IMR-90 (cell line): ENCODE measurements around the gene MACC1. TPM values are rescaled to one million over a fixed set of nuclear protein-coding genes. Genes with fewer than 3 reads are reported as not detected.

Experiments used
- ATAC-seq: fragments of 200-7000 bp; cut with Tn5 transposase; 2 replicates; pipeline ENCODE4 v1.9.1; 2020; ENCODE audit warnings: low read depth, mild to moderate bottlenecking, moderate library complexity
- BruUV-seq: library from RNA; stranded (reverse); fragments of 400-500 nt; replicated peaks from 2 replicates; lab custom pipeline; 2021; lab: Mats Ljungman, UMichigan
- CTCF ChIA-PET: fragments of 300-600 bp; formaldehyde crosslinking; extraction: SDS; loops from one replicate; lab custom pipeline; 2021; ENCODE audit warnings: antibody characterized with exemption; lab: Yijun Ruan, JAX
- POLR2A ChIA-PET: fragments of 300-600 bp; sonication (Branson Sonifier 250); formaldehyde crosslinking; loops from one replicate; lab custom pipeline; 2022; ENCODE audit warnings: antibody characterized with exemption; ENCODE audit not compliant: unreplicated experiment; lab: Charles Lee
- DNase-seq: peaks from one replicate; pipeline ENCODE4 v3.0.0; 2013
- H2AFZ ChIP-seq: replicated peaks from 2 replicates; pipeline ENCODE3; 2013; ENCODE audit warnings: low read length, mild to moderate bottlenecking; ENCODE audit not compliant: poor library complexity
- H2AK5ac ChIP-seq: 2 replicates; pipeline ENCODE4 v1.6.1; 2013; ENCODE audit warnings: low read depth, low read length, inconsistent platforms
- H2AK9ac ChIP-seq: replicated peaks from 2 replicates; pipeline ENCODE3; 2013; ENCODE audit warnings: mild to moderate bottlenecking, low read depth, low read length, moderate library complexity; ENCODE audit not compliant: poor library complexity
- H2BK120ac ChIP-seq: 2 replicates; pipeline ENCODE4 v1.6.1; 2013; ENCODE audit warnings: low read depth, low read length, inconsistent platforms
- H2BK15ac ChIP-seq: 3 replicates; pipeline ENCODE4 v1.6.1; 2013; ENCODE audit warnings: low read depth, low read length, inconsistent platforms
- H2BK20ac ChIP-seq: 2 replicates; pipeline ENCODE4 v1.6.1; 2013; ENCODE audit warnings: low read depth, mild to moderate bottlenecking, inconsistent platforms, low read length, moderate library complexity
- H2BK5ac ChIP-seq: 2 replicates; pipeline ENCODE4 v1.6.1; 2013; ENCODE audit warnings: mild to moderate bottlenecking, low read depth, low read length, inconsistent platforms; ENCODE audit not compliant: poor library complexity, severe bottlenecking
- H3K14ac ChIP-seq: replicated peaks from 2 replicates; pipeline ENCODE4 v1.6.1; 2013; ENCODE audit warnings: low read depth, low read length, inconsistent platforms
- H3K18ac ChIP-seq: 2 replicates; pipeline ENCODE4 v1.6.1; 2013; ENCODE audit warnings: low read depth, low read length, control low read depth
- H3K23ac ChIP-seq: 2 replicates; pipeline ENCODE4 v1.6.1; 2013; ENCODE audit warnings: low read depth, low read length, inconsistent platforms
- H3K27ac ChIP-seq: 2 replicates; pipeline ENCODE4 v1.5.1; 2013; ENCODE audit warnings: mild to moderate bottlenecking, control low read depth, low read length; ENCODE audit not compliant: insufficient read depth
- H3K27me3 ChIP-seq: 2 replicates; pipeline ENCODE4 v1.6.1; 2013; ENCODE audit warnings: low read length; ENCODE audit not compliant: control insufficient read depth, insufficient read depth
- H3K36me3 ChIP-seq: 2 replicates; pipeline ENCODE4 v1.6.1; 2013; ENCODE audit warnings: low read length, mixed read lengths; ENCODE audit not compliant: control insufficient read depth, insufficient read depth
- H3K4ac ChIP-seq: 2 replicates; pipeline ENCODE4 v1.6.1; 2013; ENCODE audit warnings: low read depth, low read length, inconsistent platforms
- H3K4me1 ChIP-seq: 2 replicates; pipeline ENCODE4 v1.6.1; 2013; ENCODE audit warnings: low read length, mixed read lengths; ENCODE audit not compliant: control insufficient read depth, insufficient read depth
- H3K4me2 ChIP-seq: 2 replicates; pipeline ENCODE4 v1.6.1; 2013; ENCODE audit warnings: low read depth, mild to moderate bottlenecking, control low read depth, low read length, moderate library complexity
- H3K4me3 ChIP-seq: 2 replicates; pipeline ENCODE4 v1.5.1; 2013; ENCODE audit warnings: low read depth, mild to moderate bottlenecking, control low read depth, low read length, moderate library complexity; ENCODE audit not compliant: insufficient read depth
- H3K56ac ChIP-seq: 2 replicates; pipeline ENCODE4 v1.6.1; 2013; ENCODE audit warnings: low read length, inconsistent platforms; ENCODE audit not compliant: insufficient read depth; ENCODE audit errors: extremely low read depth
- H3K79me1 ChIP-seq, 2 experiments: 2 replicates each; pipeline ENCODE4 v1.6.1; 2013; ENCODE audit warnings: low read length in 2 of 2, inconsistent platforms in 1 of 2, low read depth in 1 of 2
- H3K9ac ChIP-seq: 2 replicates; pipeline ENCODE4 v1.6.1; 2013; ENCODE audit warnings: low read depth, low read length, control low read depth
- H3K9me1 ChIP-seq: 2 replicates; pipeline ENCODE4 v1.6.1; 2013; ENCODE audit warnings: low read length, inconsistent platforms; ENCODE audit not compliant: insufficient read depth
- H3K9me3 ChIP-seq: 2 replicates; pipeline ENCODE4 v1.6.1; 2013; ENCODE audit warnings: low read length; ENCODE audit not compliant: control insufficient read depth, insufficient read depth
- H4K20me1 ChIP-seq: 2 replicates; pipeline ENCODE4 v1.6.1; 2013; ENCODE audit warnings: low read length, inconsistent platforms; ENCODE audit not compliant: insufficient read depth
- H4K5ac ChIP-seq: 2 replicates; pipeline ENCODE4 v1.6.1; 2013; ENCODE audit warnings: mild to moderate bottlenecking, low read depth, low read length, control low read depth
- H4K8ac ChIP-seq, 2 experiments: 2 replicates each; pipeline ENCODE4 v1.6.1; 2013; ENCODE audit warnings: low read depth in 2 of 2, low read length in 2 of 2, control low read depth in 1 of 2, inconsistent platforms in 1 of 2
- H4K91ac ChIP-seq: 2 replicates; pipeline ENCODE4 v1.6.1; 2013; ENCODE audit warnings: low read depth, low read length, inconsistent platforms; ENCODE audit not compliant: insufficient read depth
- BHLHE40 ChIP-seq: fragments of 150-350 bp; IDR thresholded peaks from 2 replicates; pipeline ENCODE4 v1.6.1; 2016; ENCODE audit warnings: mild to moderate bottlenecking, low read depth, low read length
- CEBPB ChIP-seq: IDR thresholded peaks from 2 replicates; pipeline ENCODE4 v1.6.1; 2012; ENCODE audit warnings: low read depth, low read length, improper control_type of control experiment
- CHD1 ChIP-seq: IDR thresholded peaks from 2 replicates; pipeline ENCODE4 v1.6.1; 2012; ENCODE audit warnings: low read depth, low read length, improper control_type of control experiment
- CTCF ChIP-seq: conservative IDR thresholded peaks from 2 replicates; pipeline ENCODE4 v1.5.1; 2012; ENCODE audit warnings: mild to moderate bottlenecking, low read depth, low read length, improper control_type of control experiment
- ELK1 ChIP-seq: fragments of 150-350 bp; IDR thresholded peaks from 2 replicates; pipeline ENCODE4 v1.6.1; 2016; ENCODE audit warnings: low read depth, mild to moderate bottlenecking, low read length, moderate library complexity, borderline replicate concordance
- FOS ChIP-seq: fragments of 150-350 bp; IDR thresholded peaks from 2 replicates; pipeline ENCODE4 v1.6.1; 2016; ENCODE audit warnings: low read depth, low read length
- MAFK ChIP-seq: IDR thresholded peaks from 2 replicates; pipeline ENCODE4 v1.6.1; 2012; ENCODE audit warnings: low read depth, low read length, improper control_type of control experiment
- MAZ ChIP-seq: IDR thresholded peaks from 2 replicates; pipeline ENCODE4 v1.6.1; 2012; ENCODE audit warnings: low read depth, mild to moderate bottlenecking, low read length, improper control_type of control experiment, moderate library complexity, borderline replicate concordance
- MXI1 ChIP-seq: IDR thresholded peaks from 2 replicates; pipeline ENCODE4 v1.6.1; 2012; ENCODE audit warnings: low read depth, mild to moderate bottlenecking, low read length, moderate library complexity, borderline replicate concordance
- NFE2L2 ChIP-seq: fragments of 150-350 bp; IDR thresholded peaks from 2 replicates; pipeline ENCODE4 v1.6.1; 2016; ENCODE audit warnings: low read depth, mild to moderate bottlenecking, low read length
- POLR2A ChIP-seq: IDR thresholded peaks from 2 replicates; pipeline ENCODE4 v1.6.1; 2012; ENCODE audit warnings: mild to moderate bottlenecking, low read depth, low read length
- RAD21 ChIP-seq: IDR thresholded peaks from 2 replicates; pipeline ENCODE4 v1.6.1; 2012; ENCODE audit warnings: low read length, improper control_type of control experiment
- RCOR1 ChIP-seq: IDR thresholded peaks from 2 replicates; pipeline ENCODE4 v1.6.1; 2012; ENCODE audit warnings: mild to moderate bottlenecking, low read length, improper control_type of control experiment; ENCODE audit not compliant: insufficient replicate concordance
- RFX5 ChIP-seq: IDR thresholded peaks from 2 replicates; pipeline ENCODE4 v1.8.0; 2012; ENCODE audit warnings: low read depth, mild to moderate bottlenecking, low read length, moderate library complexity
- SMC3 ChIP-seq: fragments of 150-350 bp; IDR thresholded peaks from 2 replicates; pipeline ENCODE4 v1.6.1; 2016; ENCODE audit warnings: low read depth, mild to moderate bottlenecking, antibody characterized with exemption, low read length, moderate library complexity
- USF2 ChIP-seq: fragments of 150-350 bp; IDR thresholded peaks from 2 replicates; pipeline ENCODE4 v1.6.1; 2017; ENCODE audit warnings: mild to moderate bottlenecking, antibody characterized with exemption, low read length, low read depth
- WGBS, 2 experiments: methylation state at CpG; one replicate each; pipeline versions ENCODE4 v1.1.5 to v1.1.7; 2013; ENCODE audit warnings: missing lambda C conversion rate in 2 of 2; ENCODE audit not compliant: insufficient read length in 1 of 2; ENCODE audit errors: extremely low coverage in 2 of 2; 5-methylcytosine and 5-hydroxymethylcytosine counted together
- dilution Hi-C: fragments of 300-500 bp; cut with HindIII; formaldehyde crosslinking; loops from one replicate; pipeline ENCODE4 v1.14.3; 2018; ENCODE audit warnings: low sequenced_read_pairs; ENCODE audit not compliant: unreplicated experiment
- in situ Hi-C: fragments of 300-500 bp; cut with MboI; formaldehyde crosslinking; loops from 3 replicates; pipeline ENCODE4 v1.14.3; 2019; ENCODE audit warnings: low sequenced_read_pairs, inconsistent platforms, mixed read lengths
- intact Hi-C: fragments of 100-400 bp; cut with micrococcal nuclease; formaldehyde crosslinking; loops from 2 replicates; pipeline ENCODE4 v1.10.0; 2022
- polyA plus RNA-seq, 3 experiments: library from polyadenylated mRNA; depleted of rRNA; stranded (reverse); fragments of >200 nt; gene quantifications; 2 replicates each; pipeline ENCODE4 v1.2.3, GENCODE V29; 2012; ENCODE audit warnings: low replicate concordance in 1 of 3
- total RNA-seq: library from RNA; depleted of rRNA; stranded (reverse); fragments of >200 nt; gene quantifications from 2 replicates; pipeline ENCODE4 v1.2.3, GENCODE V29; 2012

Gene MACC1
- total and polyA plus RNA-seq, 2 of the 4 experiments (the other 2 are of a cell fraction): under 0.01 TPM; not detected in 1

- Histone ChIP-seq H4K8ac (no peak overlapping the region), H3K9ac (no peak overlapping the region), H2AK5ac (no peak overlapping the region), H2AFZ (no peak overlapping the region), H4K91ac (no peak overlapping the region), H2BK15ac (no peak overlapping the region), H3K23ac (no peak overlapping the region), H3K14ac (no peak overlapping the region), H3K27ac (no peak overlapping the region), H3K36me3 (no peaks in the 10 kb centered on the region), H3K9me3 (no peaks in the 10 kb centered on the region), H2BK5ac (no peak overlapping the region), H3K4me3 (no peak overlapping the region), H2BK120ac (no peak overlapping the region), H3K79me1 (no peaks in the 10 kb centered on the region), H3K4me1 (no peaks in the 10 kb centered on the region), H3K27me3 (no peaks in the 10 kb centered on the region), H3K18ac (no peak overlapping the region), H3K4ac (no peak overlapping the region), H4K20me1 (no peaks in the 10 kb centered on the region), H3K4me2 (no peak overlapping the region), H2AK9ac (no peak overlapping the region), H2BK20ac (no peak overlapping the region), H3K56ac (no peak overlapping the region), H3K9me1 (no peaks in the 10 kb centered on the region), H4K5ac (no peak overlapping the region)
- in situ Hi-C loops (loop anchor here (25.0 kb wide), 2 partner anchors 408 to 417 kb away; partner anchors contain the start of gene TMEM196), intact Hi-C loops (loop anchor here (5.0 to 10.0 kb wide), 2 partner anchors 137 to 416 kb away; no protein-coding TSS in a partner anchor), dilution Hi-C loops (no loop called here)
- BruUV-seq: no TSS peak
- POLR2A ChIA-PET: no interaction called here
- TF ChIP-seq NFE2L2 (no peak), RAD21 (no peak), POLR2A (no peak), RFX5 (no peak), USF2 (no peak), ELK1 (no peak), SMC3 (no peak), MAZ (no peak), CEBPB (no peak), BHLHE40 (no peak), CTCF (no peak), MXI1 (no peak), FOS (no peak), MAFK (no peak), CHD1 (no peak), RCOR1 (no peak)
- peak; percentile 67 for ATAC-seq
- DNase-seq: peak; percentile 14
- WGBS, 2 experiments: no CpG with 5 or more reads among the region's 2 CpGs
- CTCF ChIA-PET: no interaction called here
Observed at GRCh38 chr7:20170633-20171032, 46.6 kb downstream of the MACC1 start.
